ENCODE measurements around the gene KRTAP9-9.
"Not testable (repeated sequence)": the region's sequence is repeated elsewhere in the genome, so short reads cannot be mapped to it uniquely, and the experiment has no call there.

The KRTAP9-9 gene

GRCh38 chr17:41271858-41272257, 16.7 kb downstream of the KRTAP9-9 start:
- TF ChIP-seq, protein P1, sequence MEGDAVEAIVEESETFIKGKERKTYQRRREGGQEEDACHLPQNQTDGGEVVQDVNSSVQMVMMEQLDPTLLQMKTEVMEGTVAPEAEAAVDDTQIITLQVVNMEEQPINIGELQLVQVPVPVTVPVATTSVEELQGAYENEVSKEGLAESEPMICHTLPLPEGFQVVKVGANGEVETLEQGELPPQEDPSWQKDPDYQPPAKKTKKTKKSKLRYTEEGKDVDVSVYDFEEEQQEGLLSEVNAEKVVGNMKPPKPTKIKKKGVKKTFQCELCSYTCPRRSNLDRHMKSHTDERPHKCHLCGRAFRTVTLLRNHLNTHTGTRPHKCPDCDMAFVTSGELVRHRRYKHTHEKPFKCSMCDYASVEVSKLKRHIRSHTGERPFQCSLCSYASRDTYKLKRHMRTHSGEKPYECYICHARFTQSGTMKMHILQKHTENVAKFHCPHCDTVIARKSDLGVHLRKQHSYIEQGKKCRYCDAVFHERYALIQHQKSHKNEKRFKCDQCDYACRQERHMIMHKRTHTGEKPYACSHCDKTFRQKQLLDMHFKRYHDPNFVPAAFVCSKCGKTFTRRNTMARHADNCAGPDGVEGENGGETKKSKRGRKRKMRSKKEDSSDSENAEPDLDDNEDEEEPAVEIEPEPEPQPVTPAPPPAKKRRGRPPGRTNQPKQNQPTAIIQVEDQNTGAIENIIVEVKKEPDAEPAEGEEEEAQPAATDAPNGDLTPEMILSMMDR (IDR thresholded peaks at IDR 0.05; ENCODE audit: low read length, missing control alignments), result no peak
- H3K4me3 ChIP-seq (replicated peaks; ENCODE audit: low read depth, low read length), result no peak overlapping the region
- DNase-seq (ENCODE audit: low read depth), result no peak

GRCh38 chr17:41275648-41276190, 20.5 kb downstream of the KRTAP9-9 start, which contains the start of gene KRTAP9-7:
KRTAP9-7 (plus strand) TSS chr17:41275698; CDS start chr17:41275698, 0 bp downstream.
- DNase-seq (ENCODE audit: low read depth); H3K4me3 ChIP-seq (replicated peaks; ENCODE audit: low read depth, low read length): not testable (repeated sequence)

- H3K4me3 ChIP-seq (replicated peaks; ENCODE audit: low read depth, low read length), result no peak overlapping the region
- DNase-seq (ENCODE audit: low read depth), result no peak
- TF ChIP-seq, protein P1 (IDR thresholded peaks at IDR 0.05; ENCODE audit: low read length, missing control alignments), result no peak
These were observed 23.2 kb downstream of the KRTAP9-9 start for GRCh38 chr17:41278176-41278955.

GRCh38 chr17:41284043-41284442, 28.9 kb downstream of the KRTAP9-9 start:
- H3K4me3 ChIP-seq (replicated peaks; ENCODE audit: low read depth, low read length), result no peak overlapping the region
- TF ChIP-seq, protein P1 (IDR thresholded peaks at IDR 0.05; ENCODE audit: low read length, missing control alignments), result no peak
- no peak for DNase-seq (ENCODE audit: low read depth)

- H3K4me3 ChIP-seq (replicated peaks; ENCODE audit: low read depth, low read length), result no peak overlapping the region
- TF ChIP-seq, protein P1 (IDR thresholded peaks at IDR 0.05; ENCODE audit: low read length, missing control alignments), result no peak
- DNase-seq (ENCODE audit: low read depth), result no peak
These were observed 29.4 kb downstream of the KRTAP9-9 start for GRCh38 chr17:41284546-41284945.

- no peak for DNase-seq (ENCODE audit: low read depth)
- TF ChIP-seq, protein P1 (IDR thresholded peaks at IDR 0.05; ENCODE audit: low read length, missing control alignments), result no peak
- H3K4me3 ChIP-seq (replicated peaks; ENCODE audit: low read depth, low read length), result no peak overlapping the region
These were observed 31.9 kb downstream of the KRTAP9-9 start for GRCh38 chr17:41287050-41287449.

DNA sequence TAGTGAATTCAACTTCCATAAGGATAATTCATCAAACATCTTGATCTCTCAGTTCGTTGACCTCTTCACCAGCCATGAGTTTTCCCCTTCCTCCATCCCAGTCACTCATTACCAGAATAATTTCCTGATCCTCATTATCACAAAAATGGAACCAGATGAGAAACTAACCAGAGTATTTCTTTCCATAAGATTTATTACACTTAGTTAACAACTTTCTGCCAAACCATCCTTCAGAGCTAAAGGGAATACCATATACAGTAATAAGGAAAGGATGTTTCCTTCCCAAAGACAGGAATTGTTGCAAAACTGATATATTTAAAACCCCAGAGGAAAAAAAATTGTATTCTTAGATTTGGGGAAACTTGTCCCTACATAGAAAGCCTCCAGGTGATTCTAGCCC, 38.8 kb downstream of the KRTAP9-9 start:
- no peak overlapping the region for H3K4me3 ChIP-seq (replicated peaks; ENCODE audit: low read depth, low read length)
- TF ChIP-seq, protein P1 (IDR thresholded peaks at IDR 0.05; ENCODE audit: low read length, missing control alignments), result no peak

More for the DNA sequence above, 38.8 kb downstream of the KRTAP9-9 start:
- DNase-seq (ENCODE audit: low read depth), result no peak

Measured in fibroblast of pulmonary artery (primary cell).